ENCODE measurements around the gene PRDM15.

Gene PRDM15

DNA sequence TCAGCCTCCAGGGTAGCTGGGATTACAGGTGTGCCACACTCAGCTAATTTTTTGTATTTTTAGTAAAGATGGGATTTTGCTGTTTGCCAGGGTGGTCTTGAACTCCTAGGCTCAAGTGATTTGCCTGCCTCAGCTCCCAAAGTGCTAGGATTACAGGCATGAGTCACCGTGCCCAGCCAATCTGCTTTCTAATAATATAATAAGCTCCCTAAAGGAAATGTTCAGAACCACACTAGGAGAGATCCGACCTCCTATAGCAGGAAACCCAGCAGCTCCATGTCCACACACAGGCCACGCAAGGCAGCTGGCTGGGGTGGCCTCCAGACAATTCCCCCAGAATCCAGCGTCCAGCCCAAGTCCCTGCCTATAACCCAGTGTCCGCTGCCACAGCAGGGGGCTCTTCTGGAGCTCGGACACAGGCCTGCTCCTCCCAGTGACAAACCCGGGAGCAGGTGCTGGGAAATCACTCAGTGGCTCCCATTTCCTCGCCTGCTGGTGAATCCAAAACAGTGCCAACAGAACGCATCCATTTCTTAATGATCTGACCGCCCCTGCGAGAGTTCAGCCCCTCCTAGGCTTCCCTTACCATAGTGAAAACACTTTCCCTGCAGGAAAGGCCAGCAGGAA lies 119.8 kb downstream of the PRDM15 start:
- DNase-seq, result no peak

DNA sequence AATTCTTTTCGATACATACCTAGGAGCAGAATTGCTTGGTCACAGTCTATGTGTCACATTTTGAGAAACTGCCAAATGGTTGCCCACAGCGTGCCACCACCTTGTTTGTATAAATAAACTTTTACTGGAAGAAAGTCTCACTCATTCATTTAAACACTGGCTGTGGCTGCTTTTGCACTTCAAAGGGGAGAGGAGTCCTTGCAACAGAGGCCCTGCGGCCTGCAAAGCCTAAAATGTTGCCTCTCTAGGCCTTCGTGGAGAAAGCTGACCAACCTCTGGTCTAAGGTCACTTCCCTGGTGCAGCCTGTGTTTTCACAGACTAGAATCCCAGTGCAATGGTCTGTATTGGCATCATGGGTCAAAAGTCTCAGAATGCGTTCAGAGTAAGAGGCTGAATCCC lies 120.6 kb downstream of the PRDM15 start:
- DNase-seq, result no peak

DNA sequence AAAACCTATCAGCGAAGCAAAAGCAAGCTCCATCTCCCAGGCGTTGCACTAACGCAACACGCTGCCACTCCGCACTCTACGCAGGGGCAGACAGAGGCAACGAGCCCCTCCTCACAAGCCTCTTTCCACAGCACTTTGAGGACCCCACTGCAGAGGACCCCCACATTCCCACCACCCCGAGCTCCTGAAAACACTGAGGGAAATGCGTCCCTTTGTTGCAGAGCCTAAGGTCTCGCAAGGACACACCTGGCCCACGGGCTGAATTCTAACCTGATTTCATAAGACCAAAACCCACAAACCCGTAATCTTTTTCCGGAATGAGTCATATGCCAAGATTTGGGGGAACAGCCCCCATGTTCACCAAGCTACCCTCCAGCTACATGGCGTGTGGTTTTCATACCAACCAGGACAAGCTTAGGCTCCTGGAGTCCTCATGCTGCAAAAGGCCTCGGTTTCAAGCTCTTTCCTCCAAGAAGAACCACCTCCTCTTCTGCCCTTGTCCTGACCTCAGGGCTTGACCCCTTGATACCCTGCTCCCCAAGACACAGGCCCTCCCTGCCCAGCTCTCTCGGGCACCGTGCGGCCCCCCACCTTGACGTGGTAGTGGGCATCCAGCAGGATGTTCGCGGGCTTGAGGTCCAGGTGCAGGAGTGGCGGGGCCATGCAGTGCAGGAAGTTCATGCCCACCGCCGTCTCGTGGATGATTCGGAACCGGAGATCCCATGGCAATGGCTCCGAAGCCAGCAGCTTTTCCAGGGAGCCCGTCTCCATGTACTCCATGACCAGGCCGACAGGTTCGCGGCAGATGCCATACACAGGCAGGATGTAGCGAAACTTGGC lies 123.0 kb downstream of the PRDM15 start:
- DNase-seq, result no peak

DNA sequence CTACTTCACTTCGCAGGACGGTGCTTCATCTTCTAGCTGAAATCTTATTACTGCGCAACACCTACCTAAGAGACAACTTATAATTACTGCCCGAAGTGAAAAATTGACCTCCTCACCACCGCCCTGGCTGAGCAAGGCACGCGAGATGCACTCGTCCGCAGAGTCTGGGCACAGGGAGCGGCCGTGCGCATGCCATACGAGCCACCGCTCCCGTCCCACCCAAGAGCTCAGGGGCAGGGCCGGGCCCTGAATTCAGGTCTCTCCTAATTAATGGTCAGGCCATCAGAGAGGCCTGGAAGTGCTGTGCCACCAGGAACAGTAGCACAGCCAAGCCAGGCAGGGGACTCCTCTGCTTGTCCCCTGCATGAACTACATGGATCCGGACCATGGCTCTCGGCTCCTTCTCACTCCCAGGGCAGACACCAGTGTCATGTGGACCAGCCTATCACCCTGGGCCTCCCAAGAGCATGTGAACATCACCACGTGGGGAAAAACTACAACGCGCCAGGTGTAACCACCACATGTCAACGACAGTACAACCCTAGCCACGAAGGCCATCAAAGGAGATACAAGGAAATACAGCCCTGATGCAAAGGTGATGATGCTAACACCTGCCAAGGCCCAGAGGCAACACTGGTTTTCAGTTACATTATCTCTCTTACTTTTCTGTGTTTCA lies 123.7 kb downstream of the PRDM15 start:
- no peak for DNase-seq

DNA sequence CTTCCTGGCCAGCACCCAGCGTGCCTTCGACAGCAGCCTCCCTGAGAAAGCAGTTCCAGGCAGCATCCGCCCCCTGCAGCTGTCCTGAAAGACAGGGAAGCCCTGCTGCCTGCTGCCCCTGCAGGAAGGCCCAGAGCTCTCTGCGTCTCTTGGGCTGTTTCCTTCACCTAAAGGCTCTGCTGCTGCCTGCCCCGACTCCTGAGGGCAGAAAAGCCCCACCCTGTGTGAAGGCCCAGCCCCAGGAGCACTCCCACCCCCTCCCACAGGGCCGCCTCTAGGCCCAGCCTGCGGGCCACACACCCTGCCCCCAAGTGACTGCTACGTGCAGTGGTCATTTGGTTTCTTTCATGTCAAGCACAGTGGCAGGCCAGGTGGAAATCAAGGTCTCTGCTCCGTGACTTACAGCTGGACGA lies 124.7 kb downstream of the PRDM15 start:
- DNase-seq, result no peak

DNA sequence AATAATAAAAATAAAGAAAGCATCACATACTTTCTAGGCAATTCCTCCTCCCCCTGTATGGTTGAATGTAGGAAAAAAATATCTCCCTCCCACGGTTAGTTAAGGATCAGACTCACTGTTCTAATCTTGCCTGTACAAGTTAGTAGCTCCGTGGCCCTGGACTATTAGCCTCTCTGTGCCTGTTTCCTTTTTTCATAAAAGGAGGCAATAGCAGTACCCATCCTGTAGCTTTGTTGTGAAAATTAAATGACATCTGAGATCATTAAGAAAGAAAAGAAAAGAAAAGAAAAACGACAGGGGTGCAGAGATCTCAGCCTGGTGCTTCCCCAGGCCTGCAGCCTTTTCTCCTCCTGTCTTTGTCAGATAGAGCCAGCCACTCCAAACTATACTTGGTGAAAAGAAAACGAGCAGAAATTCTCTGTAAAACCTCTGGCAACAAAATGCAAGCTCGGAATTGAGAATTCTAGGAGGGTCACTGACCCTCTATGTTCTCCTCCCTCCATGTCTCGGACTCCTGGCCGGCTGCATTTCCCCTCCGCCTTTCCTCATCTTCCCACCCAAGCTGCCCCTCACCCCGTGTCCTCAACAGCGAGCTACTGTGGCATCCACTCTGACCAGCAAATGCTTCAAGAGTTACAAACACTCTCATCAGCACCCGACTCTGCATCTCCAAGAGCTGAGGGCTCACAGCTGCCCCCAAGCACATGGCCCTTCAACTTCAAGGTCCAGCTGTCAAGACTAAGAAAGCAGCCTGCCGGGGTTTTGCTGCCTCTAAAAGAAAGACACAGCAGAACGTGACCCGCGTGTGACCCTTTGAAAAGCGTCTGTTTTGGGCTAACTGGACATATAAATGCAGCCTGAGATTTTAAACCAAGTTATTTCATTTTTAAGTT lies 125.9 kb downstream of the PRDM15 start:
- no peak for DNase-seq

DNA sequence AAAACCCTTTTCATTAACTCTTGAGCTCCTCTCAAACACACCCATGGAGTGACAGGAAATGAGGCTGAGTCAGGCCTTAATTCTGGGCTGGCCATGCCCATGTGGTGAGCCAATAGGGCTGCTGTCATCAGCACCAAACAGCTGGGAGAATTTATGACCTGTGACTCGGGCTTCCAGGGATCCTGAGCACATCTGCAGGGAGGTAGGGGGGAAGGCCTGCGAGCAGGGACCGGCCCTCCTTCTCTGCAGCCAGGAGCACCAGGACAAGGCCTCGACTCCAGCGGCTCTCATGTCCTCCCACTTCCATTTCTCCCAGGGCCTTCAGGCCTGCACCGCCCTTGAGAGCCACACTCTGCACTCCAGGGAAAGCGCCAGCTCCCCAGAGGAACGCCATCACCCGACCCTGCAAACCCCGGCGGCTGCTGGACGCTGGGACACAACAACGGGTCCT lies 126.9 kb downstream of the PRDM15 start:
- DNase-seq, result no peak

DNA sequence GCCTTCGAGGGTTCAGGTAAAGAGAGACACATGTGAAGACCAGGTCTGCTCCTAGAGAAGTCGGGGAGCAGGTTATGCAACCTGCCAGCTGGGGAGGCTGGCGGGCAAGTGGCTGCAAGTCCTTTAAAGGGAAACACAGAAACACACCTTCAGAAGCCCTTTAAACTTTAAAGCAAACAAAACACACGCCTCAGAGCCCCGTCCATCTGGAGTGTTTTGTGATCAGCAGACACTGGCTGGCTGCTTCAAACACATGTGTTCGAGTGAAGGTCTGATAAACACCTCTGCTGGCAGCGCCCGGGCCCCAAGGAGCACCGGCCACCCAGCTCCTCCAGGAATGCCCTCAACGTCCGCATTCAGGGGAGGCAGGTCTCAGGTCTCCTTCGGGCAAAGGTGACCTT lies 127.5 kb downstream of the PRDM15 start:
- no peak for DNase-seq

DNA sequence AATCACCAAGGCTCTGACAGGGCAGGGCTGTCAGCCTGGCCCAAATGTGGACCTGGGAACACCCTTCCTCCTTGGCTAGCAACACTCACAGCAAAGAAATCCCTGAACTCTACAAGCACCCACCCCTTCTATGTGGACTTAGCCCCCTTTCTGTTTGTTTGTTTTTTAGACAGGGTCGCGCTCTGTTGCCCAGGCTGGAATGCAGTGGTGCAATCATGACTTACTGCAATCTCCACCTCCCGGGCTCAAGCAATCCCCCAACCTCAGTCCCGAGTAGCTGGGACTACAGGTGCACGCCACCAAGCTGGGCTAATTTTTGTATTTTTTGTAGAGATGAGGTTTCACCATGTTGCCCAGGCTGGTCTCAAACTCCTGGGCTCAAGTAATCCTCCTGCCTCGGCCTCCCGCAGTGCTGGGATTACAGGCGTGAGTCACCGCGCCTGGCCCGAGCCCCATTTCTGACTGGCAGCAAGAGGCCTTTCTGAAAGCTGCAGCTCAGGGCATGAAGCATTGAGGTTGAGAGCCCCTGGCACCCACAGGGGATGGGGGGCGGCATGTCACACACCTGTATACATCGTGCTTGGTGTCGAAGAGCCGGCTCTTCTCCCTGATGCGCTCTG lies 128.5 kb downstream of the PRDM15 start:
- no peak for DNase-seq

DNA sequence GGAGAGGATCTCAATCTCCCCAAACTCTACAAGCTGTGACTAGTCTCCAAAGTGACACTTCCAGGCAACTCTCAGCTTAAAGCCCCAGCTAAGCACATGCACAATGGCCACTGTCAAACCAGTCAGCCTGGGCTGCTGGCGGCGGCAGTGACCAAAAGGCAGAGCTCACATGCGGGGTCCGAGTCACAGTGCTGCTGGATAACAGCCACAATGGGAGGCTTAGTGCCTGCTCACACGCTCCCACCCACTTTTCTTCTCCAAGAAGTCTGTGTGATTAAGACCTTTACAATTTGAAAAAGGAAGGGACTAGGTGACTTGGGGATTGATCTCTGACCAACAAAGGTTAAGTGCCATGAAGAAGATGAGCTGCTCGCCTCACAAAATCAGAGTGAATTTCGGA lies 129.1 kb downstream of the PRDM15 start:
- no peak for DNase-seq

DNA sequence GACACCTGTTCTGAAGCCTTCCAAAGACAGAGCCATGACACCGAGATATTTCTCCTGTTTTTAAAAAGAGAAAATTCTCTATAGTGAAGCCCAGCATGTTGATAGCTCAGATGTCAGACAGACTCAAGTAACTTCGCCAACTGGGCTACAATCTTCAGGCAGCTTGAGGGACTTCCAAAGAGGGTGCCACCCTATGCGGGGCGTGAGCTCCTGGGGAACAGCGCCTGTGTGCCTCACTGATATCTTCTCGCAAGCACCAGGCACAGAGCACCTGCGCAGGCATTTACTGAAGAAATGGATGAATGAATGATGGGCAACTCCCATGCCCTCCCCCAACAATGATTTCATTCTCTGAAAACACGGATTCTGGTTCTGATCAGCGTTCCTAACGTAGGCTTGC lies 129.9 kb downstream of the PRDM15 start:
- DNase-seq, result no peak
